Measurements from ENCODE around the gene LDHD. TPM values are rescaled to one million over a fixed set of nuclear protein-coding genes. Genes with fewer than 3 reads are reported as not detected.
A peak's percentile ranks its signal among the peaks of the same experiment; 100 is the strongest.

LDHD gene
- total and polyA plus RNA-seq, 2 donors from 2014 or later = 14.7 to 73.3 TPM

DNA sequence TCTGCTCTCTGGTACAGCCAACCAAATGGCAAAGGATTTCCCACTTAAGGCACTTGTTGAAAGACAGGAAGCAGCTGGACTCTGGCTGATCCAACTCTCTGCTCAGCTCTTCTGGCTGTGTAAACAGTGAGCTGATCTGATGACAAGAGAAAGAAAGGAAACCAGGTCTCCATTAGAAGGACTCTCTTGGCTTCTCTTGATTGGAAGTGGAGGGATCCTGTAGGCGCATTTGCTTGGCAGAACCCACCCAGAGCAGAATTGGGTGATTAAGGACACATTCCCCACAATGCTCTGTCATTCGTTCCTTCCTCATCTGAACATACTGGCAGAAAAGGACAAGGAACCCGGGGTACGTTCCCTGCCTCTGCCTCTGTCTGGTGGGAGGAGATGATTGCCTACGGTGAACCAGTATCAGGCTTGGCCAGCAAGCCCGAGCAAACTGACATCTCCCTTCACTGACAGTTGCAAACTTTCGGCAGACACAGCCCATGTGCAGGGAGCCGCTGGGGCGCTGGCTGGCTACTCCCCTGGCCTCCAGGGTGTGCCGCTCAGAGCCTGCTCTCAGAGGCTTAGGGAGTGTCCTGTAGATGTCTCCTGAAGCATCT lies 29.1 kb downstream of the LDHD start:
- Histone ChIP-seq H3K27ac (ENCODE audit: low read depth in 2 of 2, low read length in 2 of 2) (no peak overlapping the region), H3K36me3 (ENCODE audit: control insufficient read depth in 2 of 3, insufficient read depth in 3 of 3, low read length in 3 of 3) (no peaks in the 10 kb centered on the region), H3K9me3 (ENCODE audit: control insufficient read depth in 2 of 3, insufficient read depth in 1 of 3, low read length in 3 of 3) (no peaks in the 10 kb centered on the region), H3K4me1 (ENCODE audit: control insufficient read depth in 2 of 3, insufficient read depth in 2 of 3, low read depth in 1 of 3, low read length in 3 of 3) (peaks cover 7 to 18% (median 17%) of the 10 kb centered on the region in 3 donors), H3K27me3 (ENCODE audit: control insufficient read depth, insufficient read depth, low read length) (no peaks in the 10 kb centered on the region), H3K9ac (ENCODE audit: low read length in 3 of 3) (no peak overlapping the region), H3K4me3 (ENCODE audit: low read length in 3 of 3) (no peak overlapping the region)
- FAIRE-seq (no peak), DNase-seq (peak in 3 of 5 donors; percentile 53 to 75 (median 65))
- TF ChIP-seq, protein P1, sequence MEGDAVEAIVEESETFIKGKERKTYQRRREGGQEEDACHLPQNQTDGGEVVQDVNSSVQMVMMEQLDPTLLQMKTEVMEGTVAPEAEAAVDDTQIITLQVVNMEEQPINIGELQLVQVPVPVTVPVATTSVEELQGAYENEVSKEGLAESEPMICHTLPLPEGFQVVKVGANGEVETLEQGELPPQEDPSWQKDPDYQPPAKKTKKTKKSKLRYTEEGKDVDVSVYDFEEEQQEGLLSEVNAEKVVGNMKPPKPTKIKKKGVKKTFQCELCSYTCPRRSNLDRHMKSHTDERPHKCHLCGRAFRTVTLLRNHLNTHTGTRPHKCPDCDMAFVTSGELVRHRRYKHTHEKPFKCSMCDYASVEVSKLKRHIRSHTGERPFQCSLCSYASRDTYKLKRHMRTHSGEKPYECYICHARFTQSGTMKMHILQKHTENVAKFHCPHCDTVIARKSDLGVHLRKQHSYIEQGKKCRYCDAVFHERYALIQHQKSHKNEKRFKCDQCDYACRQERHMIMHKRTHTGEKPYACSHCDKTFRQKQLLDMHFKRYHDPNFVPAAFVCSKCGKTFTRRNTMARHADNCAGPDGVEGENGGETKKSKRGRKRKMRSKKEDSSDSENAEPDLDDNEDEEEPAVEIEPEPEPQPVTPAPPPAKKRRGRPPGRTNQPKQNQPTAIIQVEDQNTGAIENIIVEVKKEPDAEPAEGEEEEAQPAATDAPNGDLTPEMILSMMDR (IDR thresholded peaks at IDR 0.05; ENCODE audit: borderline replicate concordance, extremely low read depth, insufficient read depth) = no peak
- intact Hi-C loops (cut with DNase I) = no loop called here

DNA sequence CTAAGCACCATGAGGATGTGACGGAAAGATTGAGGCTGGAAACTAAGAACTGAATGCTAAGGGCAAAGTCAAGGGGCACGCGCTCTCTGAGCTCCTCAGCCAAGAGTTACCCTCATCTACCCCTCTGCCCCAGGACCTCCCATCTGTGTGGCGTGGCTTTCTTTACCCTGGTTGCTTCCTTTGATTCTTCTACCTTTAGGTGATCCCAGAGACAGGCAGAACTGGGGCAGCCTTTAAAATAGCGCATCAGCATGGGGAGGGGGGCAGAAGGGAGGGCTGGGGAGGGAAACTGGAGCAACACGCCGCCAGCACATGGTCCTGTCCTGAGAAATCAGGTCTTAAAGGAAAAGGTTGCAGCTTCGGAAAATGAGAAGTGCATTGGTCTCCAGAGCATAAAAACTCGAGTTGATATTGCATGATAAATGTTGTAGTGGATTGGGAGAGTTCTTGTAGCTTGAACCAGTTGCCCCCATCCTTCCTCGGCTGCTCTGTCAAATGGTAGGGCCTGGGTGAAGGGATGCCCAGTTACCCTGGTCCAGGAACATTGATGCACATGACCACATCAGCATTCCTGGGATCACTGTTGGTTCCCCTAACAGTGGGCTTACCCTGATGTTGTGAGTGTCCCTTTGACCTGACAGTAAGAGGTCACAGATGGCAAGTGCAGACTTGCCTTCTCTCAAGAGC lies 29.7 kb downstream of the LDHD start:
- intact Hi-C loops (cut with DNase I) = no loop called here
- H3K27me3 ChIP-seq (ENCODE audit: control insufficient read depth, insufficient read depth, low read length) = no peaks in the 10 kb centered on the region

DNA sequence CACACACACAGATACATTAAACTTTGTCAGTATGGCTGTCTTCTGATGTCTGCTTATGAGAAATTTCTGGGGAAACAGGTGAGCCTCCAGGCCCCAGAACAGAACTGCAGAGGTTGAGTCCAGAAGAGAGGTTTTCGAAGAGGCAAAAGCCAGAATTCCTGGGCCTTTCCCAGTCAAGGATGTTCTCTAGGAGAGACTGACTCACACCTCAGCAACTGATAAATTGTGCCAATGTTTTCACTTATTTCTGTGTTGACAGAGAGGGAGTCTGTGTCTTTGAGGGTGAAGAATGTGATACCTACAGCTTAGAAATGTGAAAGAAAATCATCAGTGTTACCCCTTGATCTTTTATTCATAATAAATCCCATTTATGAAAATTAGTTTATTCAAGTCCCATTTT lies 30.3 kb downstream of the LDHD start:
- Histone ChIP-seq H3K27me3 (ENCODE audit: control insufficient read depth, insufficient read depth, low read length) (no peaks in the 10 kb centered on the region), H3K4me3 (ENCODE audit: low read length in 3 of 3) (no peak overlapping the region), H3K9me3 (ENCODE audit: control insufficient read depth in 2 of 3, insufficient read depth in 1 of 3, low read length in 3 of 3) (no peaks in the 10 kb centered on the region), H3K36me3 (ENCODE audit: control insufficient read depth in 2 of 3, insufficient read depth in 3 of 3, low read length in 3 of 3) (no peaks in the 10 kb centered on the region), H3K9ac (ENCODE audit: low read length in 3 of 3) (no peak overlapping the region), H3K27ac (ENCODE audit: low read depth in 2 of 2, low read length in 2 of 2) (no peak overlapping the region), H3K4me1 (ENCODE audit: control insufficient read depth in 2 of 3, insufficient read depth in 2 of 3, low read depth in 1 of 3, low read length in 3 of 3) (peaks cover 7 to 18% (median 17%) of the 10 kb centered on the region in 3 donors)
- FAIRE-seq (no peak), DNase-seq (no peak)
- TF ChIP-seq, protein P1 (IDR thresholded peaks at IDR 0.05; ENCODE audit: borderline replicate concordance, extremely low read depth, insufficient read depth) = no peak
- intact Hi-C loops (cut with DNase I) = no loop called here

More for the DNA sequence above, 29.7 kb downstream of the LDHD start:
- no peaks in the 10 kb centered on the region for H3K36me3 ChIP-seq (ENCODE audit: control insufficient read depth in 2 of 3, insufficient read depth in 3 of 3, low read length in 3 of 3)
- H3K4me3 ChIP-seq (ENCODE audit: low read length in 3 of 3) = no peak overlapping the region
- no peak overlapping the region for H3K27ac ChIP-seq (ENCODE audit: low read depth in 2 of 2, low read length in 2 of 2)
- H3K4me1 ChIP-seq (ENCODE audit: control insufficient read depth in 2 of 3, insufficient read depth in 2 of 3, low read depth in 1 of 3, low read length in 3 of 3) = peaks cover 7 to 18% (median 17%) of the 10 kb centered on the region in 3 donors
- FAIRE-seq (no peak), DNase-seq (peak in 1 of 5 donors; percentile 26)
- no peaks in the 10 kb centered on the region for H3K9me3 ChIP-seq (ENCODE audit: control insufficient read depth in 2 of 3, insufficient read depth in 1 of 3, low read length in 3 of 3)
- TF ChIP-seq, protein P1 (IDR thresholded peaks at IDR 0.05; ENCODE audit: borderline replicate concordance, extremely low read depth, insufficient read depth) = no peak
- no peak overlapping the region for H3K9ac ChIP-seq (ENCODE audit: low read length in 3 of 3)
